ENCODE data around the gene LYRM2.

LYRM2 gene

DNA sequence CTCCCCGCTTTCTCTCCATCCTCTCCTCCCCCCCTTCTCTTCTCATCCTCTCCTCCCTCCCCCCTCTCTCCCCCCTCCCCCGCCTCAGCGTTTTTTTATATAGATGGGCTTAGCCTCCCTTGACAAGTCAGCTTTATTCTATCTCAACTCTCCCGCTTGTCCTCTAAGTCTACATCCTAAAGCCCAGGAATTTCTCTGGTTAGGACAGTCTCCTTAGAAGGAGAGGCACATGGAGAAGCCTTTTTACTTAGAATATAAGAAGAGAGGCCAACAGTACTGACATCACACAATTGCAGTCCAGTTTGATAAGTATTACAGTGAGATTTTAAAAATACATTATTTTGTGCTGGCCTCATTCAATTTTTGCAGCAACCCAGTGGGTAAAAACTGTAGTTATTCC lies 83.5 kb downstream of the LYRM2 start:
- DNase-seq (ENCODE audit: low read depth), result no peak

DNA sequence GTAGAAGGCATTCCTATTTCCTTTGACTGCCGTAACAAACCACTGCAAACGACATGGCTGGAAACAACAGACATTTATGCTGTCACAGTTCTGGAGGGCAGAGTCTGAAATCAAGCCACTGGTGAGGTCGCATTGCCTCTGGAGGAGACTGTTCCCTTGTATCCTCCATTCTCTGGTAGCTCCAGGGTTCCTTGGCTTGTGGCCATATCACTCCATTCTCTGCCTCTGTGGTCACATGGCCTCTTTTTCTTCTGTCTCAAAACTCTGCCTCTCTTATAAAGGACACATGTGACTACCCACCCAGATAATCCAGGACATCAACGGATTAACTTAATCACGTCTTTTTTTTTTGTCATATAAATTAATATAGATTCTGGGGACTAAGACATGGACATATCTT lies 84.4 kb downstream of the LYRM2 start:
- DNase-seq (ENCODE audit: low read depth), result no peak

DNA sequence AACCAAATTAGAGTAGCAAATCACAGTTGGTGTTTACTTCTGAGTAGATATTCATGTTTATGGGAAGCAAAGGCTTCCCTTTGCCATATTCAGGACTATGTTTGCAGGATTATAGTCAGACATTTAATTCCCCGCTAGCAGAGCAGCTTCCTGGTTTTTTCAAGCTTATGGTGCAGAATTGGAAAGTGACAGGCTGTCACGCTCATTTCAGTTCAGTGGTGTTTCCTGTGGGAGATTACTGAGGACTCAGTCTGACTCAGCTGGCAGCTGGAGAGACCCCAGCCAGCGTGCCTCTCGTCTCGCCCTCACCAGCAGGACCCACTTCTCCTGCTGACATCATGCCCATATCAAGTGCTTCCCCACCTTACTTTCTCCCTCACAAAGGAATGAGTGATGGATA lies 85.1 kb downstream of the LYRM2 start:
- DNase-seq (ENCODE audit: low read depth), result no peak

DNA sequence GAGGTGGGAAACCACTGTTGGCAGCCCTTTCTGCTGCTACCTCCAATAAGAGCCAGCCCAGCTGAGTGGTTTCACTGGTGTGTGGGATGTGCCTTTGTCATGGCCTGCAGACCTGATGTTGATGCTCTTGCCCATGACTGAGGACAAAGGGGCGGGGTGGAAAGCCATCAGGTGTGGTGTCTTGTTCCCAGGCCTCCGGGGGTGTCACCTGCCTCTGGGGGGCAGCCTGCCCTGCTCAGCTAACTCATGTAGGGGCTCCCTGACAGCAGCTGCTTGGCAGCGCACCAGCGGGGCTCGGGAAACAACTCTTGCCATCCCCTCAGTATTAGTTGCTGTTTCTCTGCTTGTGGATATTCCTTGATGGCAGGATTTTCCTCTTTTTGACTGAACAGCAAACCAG lies 91.3 kb downstream of the LYRM2 start:
- no peak for DNase-seq (ENCODE audit: low read depth)

DNA sequence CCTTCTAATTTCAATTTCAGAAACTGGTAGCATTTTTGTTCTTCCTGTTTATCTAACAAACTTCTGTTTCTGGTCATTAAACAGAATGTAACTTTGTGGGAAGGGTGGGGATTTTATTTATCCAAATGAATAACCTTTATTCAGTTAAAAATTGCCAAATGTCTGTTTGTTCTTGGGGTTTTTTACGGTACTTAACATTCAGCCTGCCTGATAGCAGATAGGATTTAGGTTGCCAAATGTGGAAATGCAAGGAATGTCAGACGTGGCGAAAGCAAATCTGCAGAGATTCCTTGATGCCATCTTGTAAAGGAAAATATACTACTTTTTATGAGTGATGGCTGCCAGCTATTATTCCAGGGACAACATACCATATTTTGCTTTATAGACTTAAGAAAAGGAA lies 95.7 kb downstream of the LYRM2 start:
- DNase-seq (ENCODE audit: low read depth), result no peak

DNA sequence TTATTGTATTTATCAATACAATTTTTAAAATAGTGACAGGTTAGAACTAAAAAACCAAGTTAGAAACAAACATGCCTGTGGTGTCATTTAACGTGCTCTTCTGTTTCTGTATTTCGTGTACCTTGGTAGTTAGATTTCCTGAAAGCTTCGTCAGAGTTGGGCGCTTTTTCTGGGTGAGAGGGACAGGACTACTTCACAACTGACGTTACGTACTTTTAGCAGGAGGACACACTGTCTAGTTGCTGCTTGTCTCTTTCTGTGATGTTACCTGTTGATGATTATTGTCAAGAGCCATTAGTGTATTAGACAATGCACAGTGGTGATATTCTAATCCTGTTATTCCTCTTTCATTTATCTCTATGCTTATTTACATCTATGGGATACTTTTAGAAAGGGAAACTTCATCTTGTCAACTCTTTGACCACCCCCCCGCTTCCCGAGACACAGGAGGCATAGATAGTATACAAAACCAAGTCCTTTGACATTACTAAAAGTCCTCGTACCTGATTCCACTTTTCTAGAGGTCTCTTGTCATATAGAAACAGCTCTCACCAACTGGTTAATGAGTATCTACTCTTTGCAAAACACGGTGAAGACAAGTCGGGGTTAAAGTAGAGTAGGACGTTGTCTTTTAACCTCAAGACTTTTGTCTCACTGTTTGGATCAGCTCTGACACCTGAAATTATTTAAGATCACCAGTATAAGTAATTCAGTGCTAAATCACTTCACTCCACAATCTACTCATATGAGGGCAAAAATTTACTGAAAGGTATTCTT lies 96.3 kb downstream of the LYRM2 start:
- no peak for DNase-seq (ENCODE audit: low read depth)

DNA sequence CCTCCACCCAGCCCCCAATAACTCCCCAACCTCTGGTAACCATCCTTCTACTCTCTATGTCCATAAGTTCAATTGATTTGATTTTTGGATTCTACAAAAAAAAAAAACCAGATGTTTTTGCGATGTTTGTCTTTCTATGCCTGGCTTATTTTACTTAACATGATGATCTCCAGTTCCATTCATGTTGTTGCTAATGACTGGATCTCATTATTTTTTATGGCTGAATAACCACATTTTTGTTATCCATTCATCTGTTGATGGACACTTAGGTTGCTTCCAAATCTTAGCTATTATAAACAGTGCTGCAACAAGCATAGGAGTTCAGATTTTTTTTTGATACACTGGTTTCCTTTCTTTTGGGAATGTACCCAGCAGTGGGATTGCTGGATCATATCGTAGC lies 98.8 kb downstream of the LYRM2 start:
- no peak for DNase-seq (ENCODE audit: low read depth)

DNA sequence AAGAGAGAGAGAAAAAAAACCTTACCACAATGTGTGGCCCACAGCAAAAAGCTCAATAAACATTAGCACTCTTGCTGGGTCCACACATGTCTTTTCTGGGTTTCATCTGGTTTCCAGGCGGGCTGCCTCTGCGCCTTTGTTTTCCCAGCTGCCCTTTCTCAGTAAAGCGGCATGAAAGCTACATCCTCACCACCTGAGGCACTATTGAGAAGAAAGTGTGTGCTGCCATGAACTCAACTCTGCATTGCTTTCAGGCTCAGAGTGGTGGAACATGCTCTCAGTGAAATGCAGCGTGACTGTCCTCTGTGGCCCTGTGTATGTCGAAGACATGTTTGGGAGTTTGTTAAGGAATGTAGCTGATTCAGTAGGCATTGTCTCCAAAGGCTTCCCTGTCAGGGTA lies 102.3 kb downstream of the LYRM2 start:
- DNase-seq (ENCODE audit: low read depth), result no peak

DNA sequence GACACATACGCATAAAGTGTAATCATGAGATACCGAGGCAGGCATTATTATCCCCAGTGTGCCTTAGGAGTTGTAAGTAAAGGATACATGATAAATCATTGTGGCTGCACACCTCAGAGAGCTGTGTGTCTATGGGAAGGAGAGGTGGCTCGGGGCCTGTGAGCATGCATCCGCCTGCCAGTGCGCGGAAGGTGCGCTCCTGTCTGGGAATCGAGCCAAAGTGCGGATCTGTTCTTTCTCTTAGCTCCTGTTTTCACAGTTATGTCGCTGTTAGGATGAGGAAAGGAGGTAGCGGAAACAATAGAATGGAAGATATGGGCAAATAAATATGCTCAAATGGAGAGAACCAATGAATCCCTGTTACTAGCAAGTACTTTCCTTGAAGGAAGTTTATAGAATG lies 107.6 kb downstream of the LYRM2 start:
- DNase-seq (ENCODE audit: low read depth), result no peak

DNA sequence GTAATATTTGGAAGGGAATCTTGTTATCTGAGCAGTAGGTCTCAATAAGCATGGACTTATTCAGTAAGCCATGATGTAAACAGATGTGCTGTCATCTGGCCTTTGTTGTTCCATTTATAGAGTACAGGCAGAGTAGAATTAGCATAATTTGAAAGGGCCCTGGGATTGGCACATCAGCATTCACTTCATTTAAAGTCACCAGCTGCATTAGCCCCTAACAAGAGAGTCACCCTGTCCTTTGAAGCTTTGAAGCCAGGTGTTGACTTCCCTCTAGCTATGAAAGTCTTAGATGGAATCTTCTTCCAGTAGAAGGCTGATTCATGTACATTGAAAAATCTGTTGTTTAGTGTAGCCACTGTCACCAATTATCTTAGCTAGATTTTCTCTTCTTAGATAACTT lies 109.7 kb downstream of the LYRM2 start:
- DNase-seq (ENCODE audit: low read depth), result no peak

DNA sequence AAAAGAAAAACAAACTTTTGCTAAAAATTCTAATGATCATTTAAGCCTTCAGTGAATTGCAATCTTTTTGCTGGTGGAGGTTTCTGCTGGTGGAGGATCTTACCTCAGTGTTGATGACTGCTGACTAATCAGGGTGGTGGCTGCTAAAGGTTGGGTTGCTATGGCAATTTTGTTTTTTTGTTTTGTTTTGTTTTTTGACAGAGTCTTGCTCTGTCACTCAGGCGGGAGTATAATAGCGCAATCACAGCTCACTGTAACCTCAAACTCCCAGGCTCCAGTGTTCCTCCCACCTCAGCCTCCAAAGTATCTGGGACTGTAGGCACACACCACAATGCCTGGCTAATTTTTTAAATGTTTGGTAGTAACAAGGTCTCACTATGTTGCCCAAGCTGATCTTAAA lies 110.9 kb downstream of the LYRM2 start:
- no peak for DNase-seq (ENCODE audit: low read depth)

DNA sequence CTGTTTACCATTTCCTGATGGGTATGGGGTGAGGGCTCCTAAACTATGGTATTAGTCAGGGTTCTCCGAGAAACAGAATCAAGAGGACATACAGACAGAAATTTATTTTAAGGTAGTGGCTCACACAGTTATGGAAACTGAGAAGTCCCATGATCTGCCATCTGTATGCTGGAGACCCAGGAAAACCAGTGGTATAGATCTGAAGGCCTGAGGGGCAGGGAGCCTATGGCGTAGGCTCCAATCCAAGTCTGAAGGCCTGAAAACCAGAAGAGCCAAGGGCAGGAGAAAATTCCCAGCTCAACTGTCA lies 112.0 kb downstream of the LYRM2 start:
- DNase-seq (ENCODE audit: low read depth), result no peak

DNA sequence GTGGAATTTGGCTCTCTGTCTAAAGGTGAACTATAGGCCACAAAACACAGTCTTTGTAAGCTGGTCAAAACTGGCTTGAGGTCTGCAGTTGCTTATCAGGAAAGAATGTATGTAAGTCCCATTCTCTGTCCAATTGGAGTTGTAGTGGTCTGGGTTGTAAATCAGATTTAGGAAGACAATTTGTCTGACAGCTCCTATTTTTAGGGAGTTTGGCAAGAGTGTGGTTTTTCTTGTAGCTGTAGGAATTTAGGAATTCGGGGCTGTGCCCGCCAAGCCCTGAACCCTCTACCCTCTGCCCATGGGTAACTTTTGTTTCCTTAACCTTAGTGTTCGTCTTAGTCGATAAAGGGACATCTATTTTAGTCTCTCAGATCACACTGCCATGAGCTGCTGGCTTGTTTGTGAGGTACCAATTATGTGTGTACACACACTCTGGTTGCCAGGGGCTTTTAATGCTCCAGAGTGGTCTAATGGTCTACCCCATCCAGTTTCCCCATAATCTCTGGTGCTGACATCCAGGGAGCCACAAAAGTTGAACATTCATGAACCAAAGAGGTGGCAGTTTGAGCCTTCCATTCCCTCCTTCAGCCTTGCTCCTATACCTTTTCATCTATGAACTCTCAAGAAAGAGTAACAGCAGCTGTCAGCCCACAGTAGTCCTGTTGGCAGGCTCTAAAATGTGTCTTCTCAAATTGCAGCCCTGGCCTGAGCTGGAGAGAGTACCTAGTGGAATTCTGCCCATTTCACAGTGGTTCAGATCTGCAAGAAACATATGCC lies 112.6 kb downstream of the LYRM2 start:
- no peak for DNase-seq (ENCODE audit: low read depth)

DNA sequence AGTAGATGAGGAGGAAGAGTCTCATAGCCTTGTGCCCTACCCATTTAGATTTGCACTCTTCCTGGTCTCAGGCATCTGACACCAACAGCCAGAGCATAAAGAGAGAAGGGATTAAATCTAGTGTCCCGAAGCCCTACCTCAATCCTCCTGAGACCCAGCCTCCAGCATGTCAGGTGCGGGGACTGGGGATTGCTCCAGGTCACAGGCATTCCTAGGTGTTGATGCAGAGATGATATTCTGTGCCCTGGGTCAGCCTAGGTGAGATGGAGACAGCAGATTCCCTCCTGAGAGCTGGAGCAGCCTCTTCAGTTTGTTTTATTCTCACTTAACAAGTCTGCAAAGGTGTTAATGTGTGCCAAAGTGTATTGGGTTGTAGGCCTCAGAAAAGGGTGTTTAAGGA lies 115.8 kb downstream of the LYRM2 start:
- no peak for DNase-seq (ENCODE audit: low read depth)

DNA sequence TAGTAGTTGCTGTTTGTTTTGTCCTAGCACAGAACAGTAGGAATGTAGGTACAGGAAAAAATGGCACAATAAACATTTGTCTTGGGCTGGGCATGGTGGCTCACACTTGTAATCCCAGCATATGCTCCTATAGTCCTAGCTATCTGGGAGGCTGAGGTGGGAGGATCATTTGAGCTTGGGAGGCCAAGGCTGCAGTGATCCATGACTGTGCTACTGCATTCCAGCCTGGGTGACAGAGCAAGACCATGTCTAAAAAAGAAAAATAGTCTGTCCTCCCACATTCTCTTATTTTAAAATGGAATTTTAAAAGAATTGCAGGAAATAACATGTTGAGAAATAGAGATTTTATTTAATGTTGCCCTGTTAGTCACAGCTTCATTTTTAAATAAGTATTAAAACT lies 117.8 kb downstream of the LYRM2 start:
- no peak for DNase-seq (ENCODE audit: low read depth)

DNA sequence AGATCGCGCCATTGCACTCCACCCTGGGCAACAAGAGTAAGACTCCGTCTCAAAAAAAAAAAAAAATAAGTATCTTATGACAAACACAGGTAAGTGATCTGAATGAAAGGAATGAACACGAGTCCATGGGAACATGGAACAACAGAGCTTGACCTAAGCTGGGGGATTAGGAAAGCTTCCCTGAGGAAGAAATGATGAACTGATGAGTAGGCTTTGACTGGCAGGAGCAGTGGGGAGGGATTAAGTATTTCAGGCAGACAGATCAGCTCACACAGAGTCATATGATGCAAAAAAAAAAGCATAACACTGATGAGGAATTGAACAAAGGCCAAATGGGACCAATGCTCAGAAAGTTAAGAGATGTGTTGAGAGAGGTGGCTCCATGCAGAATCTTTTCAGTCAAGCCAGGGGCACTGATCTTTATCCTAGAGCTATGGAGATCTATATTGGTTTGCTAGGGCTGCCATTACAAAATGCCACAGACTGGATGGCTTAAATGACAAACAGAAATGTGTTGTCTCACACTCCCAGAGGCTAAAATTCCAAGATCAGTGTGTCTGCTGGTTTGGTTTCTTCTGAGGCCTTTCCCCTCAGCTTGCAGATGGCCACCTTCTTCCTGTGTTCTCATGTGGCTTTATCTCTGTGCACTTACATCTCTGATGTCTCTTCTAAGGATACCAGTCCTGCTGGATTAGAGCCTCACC lies 120.0 kb downstream of the LYRM2 start:
- no peak for DNase-seq (ENCODE audit: low read depth)

Data from CMK (cell line).